SHP77 treated with DMSO at 0.1 percent for 48 hours (cell line): Measurements from ENCODE around the gene RNF7.
"Not testable (repeated sequence)": the region's sequence is repeated elsewhere in the genome, so short reads cannot be mapped to it uniquely, and the experiment has no call there.

Experiments used
- DNase-seq: peaks from one replicate; lab custom pipeline; 2025; lab: John Stamatoyannopoulos, UW

The RNF7 gene

GRCh38 chr3:141782386-141782932, 44.4 kb downstream of the RNF7 start:
- no peak for DNase-seq

- DNase-seq: no peak
Observed at GRCh38 chr3:141783632-141784031, 45.5 kb downstream of the RNF7 start.

GRCh38 chr3:141784096-141784495, 46.0 kb downstream of the RNF7 start:
- DNase-seq: no peak

GRCh38 chr3:141784531-141784930, 46.4 kb downstream of the RNF7 start:
- DNase-seq: no peak

- no peak for DNase-seq
Observed at GRCh38 chr3:141788149-141788548, 50.1 kb downstream of the RNF7 start.

- DNase-seq: not testable (repeated sequence)
Observed at GRCh38 chr3:141788750-141789149, 50.7 kb downstream of the RNF7 start.

GRCh38 chr3:141789281-141789680, 51.2 kb downstream of the RNF7 start:
- no peak for DNase-seq

- no peak for DNase-seq
Observed at GRCh38 chr3:141790171-141790570, 52.1 kb downstream of the RNF7 start.

- DNase-seq: no peak
Observed at GRCh38 chr3:141792495-141792894, 54.4 kb downstream of the RNF7 start.

- DNase-seq: no peak
Observed at GRCh38 chr3:141793476-141794260, 55.6 kb downstream of the RNF7 start.

- no peak for DNase-seq
Observed at GRCh38 chr3:141795276-141795675, 57.2 kb downstream of the RNF7 start.

- no peak for DNase-seq
Observed at GRCh38 chr3:141795741-141796080, 57.6 kb downstream of the RNF7 start.

- DNase-seq: no peak
Observed at GRCh38 chr3:141796081-141796888, 58.2 kb downstream of the RNF7 start.
